GM21529 (cell line): Measurements from ENCODE around the gene COLEC11.

Source experiments
- ATAC-seq: cut with Tn5 transposase; IDR thresholded peaks from one replicate; pipeline ENCODE4 v1.9.1; 2021; ENCODE audit not compliant: unreplicated experiment

Gene COLEC11

DNA sequence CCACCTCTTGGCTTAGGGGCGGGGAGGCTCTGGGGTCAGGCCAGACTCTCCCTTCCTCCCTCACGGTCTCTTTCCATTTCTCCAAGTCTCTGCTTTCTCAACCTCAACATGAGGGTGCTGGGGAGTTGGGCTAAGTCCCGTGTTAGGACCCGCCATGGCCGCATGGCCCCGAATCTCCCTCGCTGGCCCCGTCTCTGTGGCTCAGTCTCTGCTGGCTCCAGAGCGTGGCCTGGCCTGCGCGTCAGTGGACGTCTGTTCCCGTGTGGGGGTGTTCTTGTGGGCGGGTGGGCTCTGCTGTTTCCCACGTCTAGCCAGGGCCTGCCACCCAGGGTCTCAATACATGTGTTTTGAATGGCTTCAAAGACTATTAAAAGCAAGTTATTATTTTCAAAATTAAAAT is 75.5 kb downstream of the COLEC11 start:
- ATAC-seq = no peak

DNA sequence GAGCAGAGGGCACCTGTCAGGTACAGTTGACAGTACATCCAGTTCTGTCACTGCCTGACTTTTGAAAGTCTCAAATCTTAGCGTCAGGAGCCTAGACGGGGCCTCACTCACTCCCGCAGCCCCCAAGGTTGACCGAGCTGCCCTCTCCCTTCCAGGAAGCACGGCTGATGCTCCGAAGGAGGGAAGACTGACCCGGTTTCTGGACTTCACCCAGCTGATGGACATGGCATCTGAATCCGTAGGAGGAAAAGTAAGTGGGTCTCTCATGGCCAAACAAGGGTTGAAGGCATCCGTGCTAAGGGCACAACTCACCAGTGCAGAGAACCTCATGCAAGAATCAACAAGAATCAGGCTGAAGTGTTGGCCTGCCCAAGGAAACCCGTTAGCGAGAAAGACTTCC is 76.0 kb downstream of the COLEC11 start:
- ATAC-seq = no peak

DNA sequence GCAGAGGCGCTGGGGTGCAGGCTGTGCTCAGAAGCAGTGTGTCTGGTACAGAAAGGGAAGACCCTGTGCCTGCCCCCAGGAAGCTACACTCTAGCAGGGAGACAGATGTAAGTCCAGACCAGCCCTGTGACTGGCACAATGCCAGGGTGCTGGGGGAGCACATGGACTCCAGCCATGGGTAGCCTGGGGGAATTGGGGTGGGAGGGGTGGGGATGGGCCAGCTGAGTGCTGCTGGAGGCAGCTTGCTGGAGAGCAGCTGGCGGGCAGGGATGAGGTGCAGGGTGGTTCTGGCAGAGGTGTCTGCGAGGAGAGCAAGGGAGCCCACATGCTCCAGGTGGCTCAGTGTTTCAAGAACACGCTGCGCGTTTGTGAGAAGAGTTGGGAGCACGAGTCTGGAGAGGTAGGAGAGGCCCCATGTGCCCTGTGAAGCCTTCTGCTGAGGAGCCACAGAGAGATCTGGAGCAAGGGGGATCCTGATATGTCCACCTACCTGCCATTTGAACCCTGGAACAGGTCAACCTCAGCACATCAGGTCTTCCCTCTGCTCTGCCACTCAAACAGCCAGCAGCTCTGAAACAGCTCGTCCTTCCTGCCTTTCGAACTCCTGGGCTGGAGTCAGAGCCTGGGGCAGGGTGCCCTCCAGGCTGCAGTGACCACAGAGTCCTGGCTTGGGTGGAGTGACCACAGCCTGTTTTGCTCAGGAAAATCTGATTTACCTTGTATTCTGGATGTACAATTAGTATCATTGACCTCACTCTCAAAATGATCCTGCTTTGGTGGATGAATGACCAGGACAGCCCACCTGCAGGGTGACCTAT is 78.2 kb downstream of the COLEC11 start:
- no peak for ATAC-seq

DNA sequence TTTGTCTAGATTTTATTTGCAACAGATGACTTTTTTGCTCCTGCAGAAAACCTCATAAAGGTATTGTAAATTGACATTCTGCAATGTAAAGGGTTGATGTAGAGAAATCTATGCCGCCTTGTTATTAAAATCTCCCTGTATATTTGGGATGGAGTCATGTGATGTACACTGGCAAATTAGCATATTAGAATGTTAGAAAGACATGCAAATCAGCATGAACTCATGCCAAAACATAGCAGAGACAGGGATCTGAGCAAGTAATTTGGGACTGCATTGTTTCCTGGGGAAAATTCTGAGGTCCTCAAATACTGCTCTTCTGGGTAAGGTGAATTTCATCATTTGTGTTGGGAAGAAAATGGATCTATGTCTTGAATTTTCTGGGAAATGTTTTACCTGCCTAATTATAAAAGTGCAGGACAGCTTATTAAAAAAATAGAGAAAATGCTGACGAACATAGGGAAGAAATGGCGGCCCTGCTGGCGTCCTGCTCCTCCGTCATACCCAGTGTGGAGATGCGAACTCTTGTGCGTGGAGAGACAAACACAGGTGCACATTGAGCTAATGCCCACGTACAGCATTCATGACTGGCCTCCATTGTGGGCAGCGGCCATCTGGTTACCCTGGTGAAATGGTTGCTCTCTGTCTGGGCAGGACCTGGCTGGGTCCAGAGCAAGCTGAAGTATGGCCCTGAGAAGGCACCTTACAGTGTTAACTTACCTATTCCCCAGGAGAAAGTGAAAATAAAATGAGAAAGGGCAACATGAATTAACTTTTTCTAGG is 79.3 kb downstream of the COLEC11 start:
- no peak for ATAC-seq

GRCh38 chr2:3675687-3676086 is 80.8 kb downstream of the COLEC11 start:
- ATAC-seq = no peak

DNA sequence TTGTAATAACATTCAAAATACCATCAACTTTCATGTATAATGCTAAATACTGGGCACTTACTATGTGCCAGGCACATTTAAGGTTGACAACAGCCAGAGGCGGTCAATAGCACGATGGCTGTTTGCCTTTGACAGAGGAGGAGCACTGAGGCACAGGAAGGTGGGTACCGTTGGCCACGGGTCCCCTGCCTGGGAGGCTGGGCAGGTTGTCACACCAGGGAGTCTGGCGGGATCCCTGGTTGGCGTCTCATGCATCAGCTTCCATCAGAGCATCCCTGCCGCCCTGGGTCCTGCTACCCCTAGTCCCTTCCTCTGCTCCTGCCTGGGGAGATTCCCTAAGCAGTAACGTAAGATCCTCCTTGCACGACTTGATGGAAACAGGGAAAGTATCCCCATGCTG is 82.5 kb downstream of the COLEC11 start:
- no peak for ATAC-seq

DNA sequence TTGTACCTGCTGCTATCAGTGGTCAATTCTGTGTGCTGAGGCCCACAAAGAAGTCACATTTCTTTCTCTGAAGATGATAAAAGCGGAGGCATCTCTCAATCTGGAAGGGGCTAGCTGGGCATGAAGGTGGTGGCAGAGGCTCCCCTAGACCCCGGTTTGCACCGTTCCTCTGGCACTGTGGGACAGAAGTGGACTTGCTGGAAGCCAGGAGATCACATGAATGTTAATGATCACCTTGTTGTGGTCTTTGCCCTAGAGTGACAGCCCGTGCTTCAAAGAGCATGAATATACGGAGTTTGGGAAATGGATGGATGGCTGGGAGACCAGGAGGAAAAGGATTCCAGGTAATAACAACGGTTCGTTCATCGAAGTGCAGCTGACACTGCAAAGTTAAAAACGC is 83.3 kb downstream of the COLEC11 start:
- ATAC-seq = no peak

DNA sequence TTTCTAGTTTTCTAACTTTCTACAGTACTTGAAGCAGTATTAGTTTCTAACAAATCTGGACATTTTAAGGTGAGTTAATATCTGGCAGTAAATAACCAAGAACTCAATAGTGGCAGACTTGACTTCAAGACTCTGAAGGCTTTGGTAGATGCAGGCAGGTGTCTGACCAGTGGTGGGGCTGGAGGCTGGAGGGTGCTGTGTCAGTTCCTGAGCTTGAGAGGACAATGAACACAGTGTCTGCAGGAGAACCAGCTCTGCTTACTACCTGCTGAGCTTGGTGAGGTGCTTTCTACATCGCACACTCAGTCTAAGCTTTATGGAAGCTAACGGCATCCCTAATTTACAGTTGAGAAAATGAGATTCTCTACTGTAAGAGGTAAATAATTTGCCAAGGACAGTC is 84.3 kb downstream of the COLEC11 start:
- no peak for ATAC-seq

- ATAC-seq = no peak
These were observed 84.9 kb downstream of the COLEC11 start for GRCh38 chr2:3679616-3680393.

- ATAC-seq = no peak
These were observed 85.8 kb downstream of the COLEC11 start for GRCh38 chr2:3680548-3681345.

- ATAC-seq = no peak
These were observed 86.7 kb downstream of the COLEC11 start for GRCh38 chr2:3681625-3682024.

DNA sequence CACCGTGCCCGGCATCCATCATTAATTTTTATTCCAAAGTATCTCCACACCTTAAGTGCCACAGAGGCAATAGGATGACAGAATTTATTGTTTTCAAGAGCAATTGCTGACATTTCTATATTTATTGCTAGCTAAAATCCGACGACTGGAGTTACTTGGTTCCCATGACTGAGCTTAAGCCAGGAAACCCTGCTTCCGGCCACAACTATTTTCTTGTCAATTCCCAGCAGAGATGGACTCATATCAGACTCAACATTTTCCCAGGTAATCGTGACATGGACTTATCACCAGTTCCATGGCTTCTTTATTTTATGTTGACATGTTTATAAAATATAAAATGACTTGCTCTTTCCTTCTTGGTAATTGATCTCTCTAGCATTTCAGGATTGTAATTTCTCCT is 87.9 kb downstream of the COLEC11 start:
- no peak for ATAC-seq

DNA sequence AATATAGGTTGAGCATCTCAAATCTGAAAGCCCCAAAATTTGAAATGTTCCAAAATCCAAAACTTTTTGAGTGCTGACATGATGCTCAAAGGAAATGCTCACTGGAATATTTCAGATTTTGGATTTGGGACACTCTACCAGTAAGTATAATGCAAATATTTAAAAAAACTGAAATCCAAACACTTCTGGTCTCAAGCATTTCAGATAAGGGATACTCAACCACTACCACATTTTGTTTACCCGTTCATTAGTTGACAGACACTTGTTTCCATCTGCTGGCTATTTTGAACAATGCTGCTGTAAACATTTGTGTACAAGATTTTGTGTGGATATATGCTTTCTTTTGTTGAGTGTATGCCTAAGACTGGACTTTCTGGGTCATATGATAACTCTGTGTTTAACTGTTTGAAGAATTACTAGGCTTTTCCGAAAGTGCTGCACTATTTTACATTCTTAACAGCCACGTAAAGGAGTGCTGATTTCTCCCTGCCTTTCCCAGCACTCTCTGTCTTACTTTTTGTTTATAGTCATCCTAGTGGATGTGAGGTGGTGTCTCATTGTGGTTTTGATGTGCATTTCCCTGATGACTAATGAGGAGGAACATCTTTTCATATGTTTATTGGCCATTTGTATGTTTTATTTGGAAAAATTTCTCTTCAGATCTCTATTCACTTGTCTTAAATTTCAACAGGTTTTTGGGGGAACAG is 89.0 kb downstream of the COLEC11 start:
- ATAC-seq = no peak

GRCh38 chr2:3689998-3690748 is 95.3 kb downstream of the COLEC11 start:
- no peak for ATAC-seq

DNA sequence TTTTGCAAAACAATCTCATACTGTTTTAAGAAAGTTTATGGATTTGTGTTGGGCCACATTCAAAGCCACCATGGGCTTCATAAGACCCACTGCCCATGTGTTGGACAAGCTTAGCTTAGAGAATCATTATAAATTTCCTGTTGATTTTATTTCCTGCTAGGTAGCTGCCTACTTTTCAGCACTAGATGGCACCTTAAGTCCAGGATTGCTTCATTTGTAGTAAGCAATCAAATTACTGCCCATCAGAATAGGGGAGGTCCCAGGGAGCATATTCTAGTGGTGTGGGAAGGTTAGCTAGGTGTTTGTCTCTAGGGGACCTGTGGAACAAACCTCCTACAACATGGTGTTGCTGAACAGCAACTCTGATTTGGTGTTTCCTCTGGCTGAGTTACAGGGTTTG is 97.5 kb downstream of the COLEC11 start:
- ATAC-seq = no peak
